Fibroblast of lung (primary cell): ENCODE results near the gene MAP4K4.

Source experiments
- EZH2 ChIP-seq: IDR thresholded peaks from 2 replicates; pipeline ENCODE4 v1.5.1; 2012; ENCODE audit warnings: low read length, control low read depth, mild to moderate bottlenecking; ENCODE audit errors: missing control alignments
- TF ChIP-seq, protein P1 (sequence below), 2 donors: IDR thresholded peaks in 1 of 2; conservative IDR thresholded peaks in 1 of 2; 1 replicate in 1 of 2; 2 replicates in 1 of 2; pipeline ENCODE4 v1.5.1; 2011 to 2012; ENCODE audit warnings: low read length in 2 of 2, control low read depth in 1 of 2, inconsistent platforms in 1 of 2, low read depth in 1 of 2, mild to moderate bottlenecking in 1 of 2

DNA sequence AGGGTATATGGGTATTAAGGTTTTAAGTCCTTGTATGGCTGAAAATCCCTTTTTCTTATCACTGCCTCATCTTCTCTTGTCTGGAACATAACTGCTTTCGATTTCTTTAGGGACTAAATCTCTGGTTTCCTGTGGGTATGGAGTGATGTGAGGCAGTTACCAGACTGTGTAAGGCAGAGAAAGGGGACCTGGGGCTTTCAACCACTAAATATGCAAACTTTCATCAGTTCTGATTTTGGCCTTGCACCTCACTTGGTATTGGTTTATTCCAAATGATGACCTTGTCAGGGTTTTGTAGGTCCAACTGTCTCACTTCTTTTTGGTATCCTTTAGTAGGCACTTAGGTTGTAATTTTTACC lies 9.3 kb downstream of the MAP4K4 start:
- no peak for TF ChIP-seq EZH2
- TF ChIP-seq, protein P1, sequence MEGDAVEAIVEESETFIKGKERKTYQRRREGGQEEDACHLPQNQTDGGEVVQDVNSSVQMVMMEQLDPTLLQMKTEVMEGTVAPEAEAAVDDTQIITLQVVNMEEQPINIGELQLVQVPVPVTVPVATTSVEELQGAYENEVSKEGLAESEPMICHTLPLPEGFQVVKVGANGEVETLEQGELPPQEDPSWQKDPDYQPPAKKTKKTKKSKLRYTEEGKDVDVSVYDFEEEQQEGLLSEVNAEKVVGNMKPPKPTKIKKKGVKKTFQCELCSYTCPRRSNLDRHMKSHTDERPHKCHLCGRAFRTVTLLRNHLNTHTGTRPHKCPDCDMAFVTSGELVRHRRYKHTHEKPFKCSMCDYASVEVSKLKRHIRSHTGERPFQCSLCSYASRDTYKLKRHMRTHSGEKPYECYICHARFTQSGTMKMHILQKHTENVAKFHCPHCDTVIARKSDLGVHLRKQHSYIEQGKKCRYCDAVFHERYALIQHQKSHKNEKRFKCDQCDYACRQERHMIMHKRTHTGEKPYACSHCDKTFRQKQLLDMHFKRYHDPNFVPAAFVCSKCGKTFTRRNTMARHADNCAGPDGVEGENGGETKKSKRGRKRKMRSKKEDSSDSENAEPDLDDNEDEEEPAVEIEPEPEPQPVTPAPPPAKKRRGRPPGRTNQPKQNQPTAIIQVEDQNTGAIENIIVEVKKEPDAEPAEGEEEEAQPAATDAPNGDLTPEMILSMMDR (conservative IDR thresholded peaks at IDR 0.05 in 1 of 2, IDR thresholded peaks at IDR 0.05 in 1 of 2; ENCODE audit: low read depth in 1 of 2, low read length in 2 of 2) = no peak
